Measurements from ENCODE around the gene ARSG.

DNA sequence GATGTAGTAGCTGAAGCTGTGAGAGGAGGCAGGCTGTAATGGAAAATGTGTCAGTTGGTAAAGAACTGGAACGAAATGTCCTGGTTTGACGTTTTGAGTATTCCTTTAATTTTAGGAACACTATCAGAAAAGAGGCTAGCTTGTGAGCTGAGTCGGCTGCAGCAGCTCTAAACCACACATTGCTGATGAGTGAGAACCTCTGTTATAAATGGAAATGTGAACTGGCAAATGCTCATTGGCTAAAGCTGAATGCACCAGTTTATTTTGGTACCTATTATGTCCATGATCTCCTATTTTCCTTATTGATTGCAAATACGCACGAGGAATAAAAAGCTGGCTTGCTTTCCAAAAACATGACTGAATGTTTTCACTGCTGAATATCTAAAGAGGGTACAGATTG lies 177.0 kb downstream of the ARSG start:
- no peak for TF ChIP-seq GATA2 (IDR thresholded peaks at IDR 0.05; ENCODE audit: low read depth, low read length)
- TF ChIP-seq GATA3 (IDR thresholded peaks at IDR 0.05; ENCODE audit: low read depth, low read length), result no peak
